H9 (cell line): ENCODE measurements around the gene NEB. TPM values are rescaled to one million over a fixed set of nuclear protein-coding genes. Genes with fewer than 3 reads are reported as not detected.

Experiments used
- DNase-seq: peaks from one replicate; pipeline ENCODE4 v3.0.0-alpha.2; 2017
- H2AFZ ChIP-seq: one replicate; pipeline ENCODE4 v1.6.1; 2013; ENCODE audit warnings: mild to moderate bottlenecking, low read length, control low read depth, moderate library complexity
- H2AK5ac ChIP-seq: 2 replicates; pipeline ENCODE4 v1.6.1; 2013; ENCODE audit warnings: low read length, control low read depth, mixed read lengths; ENCODE audit not compliant: insufficient read length
- H2BK120ac ChIP-seq: one replicate; pipeline ENCODE4 v1.6.1; 2013; ENCODE audit warnings: low read depth, mild to moderate bottlenecking, low read length, control low read depth, inconsistent platforms; ENCODE audit not compliant: poor library complexity, severe bottlenecking
- H2BK12ac ChIP-seq: 2 replicates; pipeline ENCODE4 v1.6.1; 2013; ENCODE audit warnings: low read length, control low read depth, mixed read lengths, low read depth; ENCODE audit not compliant: insufficient read length
- H2BK15ac ChIP-seq: 2 replicates; pipeline ENCODE4 v1.6.1; 2013; ENCODE audit warnings: low read depth, low read length, control low read depth
- H2BK20ac ChIP-seq: one replicate; pipeline ENCODE4 v1.6.1; 2013; ENCODE audit warnings: low read depth, mild to moderate bottlenecking, low read length, control low read depth, inconsistent platforms; ENCODE audit not compliant: poor library complexity, severe bottlenecking
- H2BK5ac ChIP-seq: 2 replicates; pipeline ENCODE4 v1.6.1; 2013; ENCODE audit warnings: low read length, control low read depth, mixed read lengths; ENCODE audit not compliant: insufficient read length
- H3K14ac ChIP-seq: 2 replicates; pipeline ENCODE4 v1.6.1; 2013; ENCODE audit warnings: low read length, control low read depth; ENCODE audit not compliant: insufficient read depth
- H3K18ac ChIP-seq: 2 replicates; pipeline ENCODE4 v1.6.1; 2013; ENCODE audit warnings: low read depth, mild to moderate bottlenecking, mixed read lengths, low read length, control low read depth; ENCODE audit not compliant: insufficient read length
- H3K23ac ChIP-seq: 2 replicates; pipeline ENCODE4 v1.6.1; 2013; ENCODE audit warnings: low read length, control low read depth, mixed read lengths, low read depth; ENCODE audit not compliant: insufficient read length
- H3K23me2 ChIP-seq: 2 replicates; pipeline ENCODE4 v1.6.1; 2013; ENCODE audit warnings: low read depth, mild to moderate bottlenecking, mixed read lengths, low read length, control low read depth; ENCODE audit not compliant: insufficient read length, poor library complexity, severe bottlenecking
- H3K27ac ChIP-seq: 2 replicates; pipeline ENCODE4 v1.5.1; 2013; ENCODE audit warnings: low read length, control low read depth, mixed read lengths, low read depth; ENCODE audit not compliant: insufficient read length
- H3K27me3 ChIP-seq: 2 replicates; pipeline ENCODE4 v1.6.1; 2013; ENCODE audit warnings: low read length, control low read depth, inconsistent platforms; ENCODE audit not compliant: insufficient read depth
- H3K4ac ChIP-seq: 2 replicates; pipeline ENCODE4 v1.6.1; 2013; ENCODE audit warnings: low read depth, mild to moderate bottlenecking, control low read depth, inconsistent platforms, low read length, moderate library complexity
- H3K4me1 ChIP-seq: 2 replicates; pipeline ENCODE4 v1.6.1; 2013; ENCODE audit warnings: low read length, control low read depth, inconsistent platforms; ENCODE audit not compliant: insufficient read depth
- H3K4me2 ChIP-seq: 2 replicates; pipeline ENCODE4 v1.6.1; 2013; ENCODE audit warnings: low read length, control low read depth, mixed read lengths; ENCODE audit not compliant: insufficient read length, insufficient read depth
- H3K56ac ChIP-seq: 2 replicates; pipeline ENCODE4 v1.6.1; 2013; ENCODE audit warnings: low read depth, mild to moderate bottlenecking, mixed read lengths, low read length, control low read depth; ENCODE audit not compliant: insufficient read length
- H3K79me1 ChIP-seq: 2 replicates; pipeline ENCODE4 v1.6.1; 2013; ENCODE audit warnings: low read depth, mild to moderate bottlenecking, moderate library complexity, low read length, control low read depth, inconsistent platforms; ENCODE audit not compliant: insufficient read depth, poor library complexity, severe bottlenecking
- H3K79me2 ChIP-seq: 2 replicates; pipeline ENCODE4 v1.6.1; 2013; ENCODE audit warnings: low read length, control low read depth, inconsistent platforms; ENCODE audit not compliant: insufficient read depth
- H3K9ac ChIP-seq: 2 replicates; pipeline ENCODE4 v1.6.1; 2013; ENCODE audit warnings: low read length, control low read depth, mixed read lengths; ENCODE audit not compliant: insufficient read length; ENCODE audit errors: extremely low read depth
- H3K9me3 ChIP-seq: one replicate; pipeline ENCODE4 v1.6.1; 2013; ENCODE audit warnings: low read depth, low read length, inconsistent platforms; ENCODE audit not compliant: control insufficient read depth
- H3T11ph ChIP-seq: one replicate; pipeline ENCODE4 v1.6.1; 2013; ENCODE audit warnings: mild to moderate bottlenecking, low read length, control low read depth, inconsistent platforms
- H4K20me1 ChIP-seq: one replicate; pipeline ENCODE4 v1.6.1; 2013; ENCODE audit not compliant: control insufficient read depth, insufficient read length, insufficient read depth
- H4K5ac ChIP-seq: 2 replicates; pipeline ENCODE4 v1.6.1; 2013; ENCODE audit warnings: low read depth, mild to moderate bottlenecking, mixed read lengths, low read length, control low read depth; ENCODE audit not compliant: insufficient read length
- H4K8ac ChIP-seq: replicated peaks from 2 replicates; pipeline ENCODE4 v1.6.1; 2013; ENCODE audit warnings: low read length, control low read depth, mixed read lengths, low read depth; ENCODE audit not compliant: insufficient read length
- H4K91ac ChIP-seq: 2 replicates; pipeline ENCODE4 v1.6.1; 2013; ENCODE audit warnings: low read depth, mild to moderate bottlenecking, moderate library complexity, mixed read lengths, low read length, control low read depth; ENCODE audit not compliant: insufficient read length
- H3K27ac Mint-ChIP-seq, 3 experiments: 2 replicates in 2 of 3; 3 replicates in 1 of 3; pipeline ENCODE4 v1.8.0; 2020 to 2021; ENCODE audit warnings: mixed read lengths in 3 of 3, mild to moderate bottlenecking in 1 of 3, moderate library complexity in 1 of 3
- H3K27me3 Mint-ChIP-seq: 2 replicates; pipeline ENCODE4 v1.8.0; 2021; ENCODE audit warnings: low read depth, mild to moderate bottlenecking, moderate library complexity, mixed read lengths
- H3K36me3 Mint-ChIP-seq, 3 experiments: 2 replicates in 2 of 3; 3 replicates in 1 of 3; pipeline ENCODE4 v1.8.0; 2020 to 2021; ENCODE audit warnings: low read depth in 3 of 3, mixed read lengths in 3 of 3; ENCODE audit not compliant: insufficient read depth in 1 of 3
- H3K4me1 Mint-ChIP-seq, 2 experiments: 2 replicates each; pipeline ENCODE4 v1.8.0; 2020; ENCODE audit warnings: mixed read lengths in 2 of 2
- H3K4me3 Mint-ChIP-seq, 2 experiments: 2 replicates in 1 of 2; 3 replicates in 1 of 2; pipeline ENCODE4 v1.8.0; 2020 to 2021; ENCODE audit warnings: mild to moderate bottlenecking in 2 of 2, mixed read lengths in 2 of 2, moderate library complexity in 1 of 2
- H3K9me3 Mint-ChIP-seq, 2 experiments: 2 replicates in 1 of 2; 3 replicates in 1 of 2; pipeline ENCODE4 v1.8.0; 2020; ENCODE audit warnings: mild to moderate bottlenecking in 2 of 2, mixed read lengths in 2 of 2, moderate library complexity in 1 of 2
- CTCF ChIP-seq: fragments of 200-600 bp; sonication (generic); conservative IDR thresholded peaks from 3 replicates; pipeline ENCODE4 v1.8.0; 2021; ENCODE audit warnings: antibody characterized with exemption, mild to moderate bottlenecking
- WGBS: extraction: QIAGEN DNeasy Blood & Tissue Kit; methylation state at CpG from one replicate; pipeline ENCODE4 v1.1.7; 2013; ENCODE audit warnings: missing lambda C conversion rate, low lambda C conversion rate, mixed read lengths; ENCODE audit not compliant: insufficient read length; ENCODE audit errors: extremely low coverage; 5-methylcytosine and 5-hydroxymethylcytosine counted together
- total RNA-seq: library from RNA; stranded (reverse); gene quantifications from 2 replicates; pipeline ENCODE4 v1.2.1, GENCODE V29; 2021

The NEB gene
- total RNA-seq, 1 experiment from 2014 or later, result 0.98 TPM

- no peak overlapping the region for H3K18ac ChIP-seq
- H3K4me1 ChIP-seq, result no peaks in the 10 kb centered on the region
- H3K4ac ChIP-seq, result no peak overlapping the region
- no peak overlapping the region for H3K27ac ChIP-seq
- Mint-ChIP-seq H3K27me3 (no peaks in the 10 kb centered on the region), H3K9me3 (no peaks in the 10 kb centered on the region; a peak in 1 of 5 replicates), H3K4me3 (no peak overlapping the region), H3K27ac (no peak overlapping the region), H3K36me3 (no peaks in the 10 kb centered on the region; a peak in 1 of 7 replicates), H3K4me1 (peaks cover 11 to 12% of the 10 kb centered on the region in 2 experiments)
- H4K5ac ChIP-seq, result no peak overlapping the region
- no peak for DNase-seq
- no peaks in the 10 kb centered on the region for H3K27me3 ChIP-seq
- H4K91ac ChIP-seq, result no peak overlapping the region
- H3K4me2 ChIP-seq, result no peak overlapping the region
- H3K9ac ChIP-seq, result no peak overlapping the region
- no peaks in the 10 kb centered on the region for H3K79me2 ChIP-seq
- no peak overlapping the region for H3K23ac ChIP-seq
- H3K23me2 ChIP-seq, result no peaks in the 10 kb centered on the region
- no peak overlapping the region for H3K56ac ChIP-seq
- H2BK20ac ChIP-seq, result no peak overlapping the region
- H3K14ac ChIP-seq, result no peak overlapping the region; the same call in 1 of the 2 replicates
- H2AK5ac ChIP-seq, result no peak overlapping the region
- no peak overlapping the region for H2BK15ac ChIP-seq
- no peak overlapping the region for H4K8ac ChIP-seq
- no peak overlapping the region for H2BK120ac ChIP-seq
- no CpG with 5 or more reads among the region's 4 CpGs for WGBS
- H2BK5ac ChIP-seq, result no peak overlapping the region
- no peaks in the 10 kb centered on the region for H3K79me1 ChIP-seq
- no peak overlapping the region for H2BK12ac ChIP-seq
- TF ChIP-seq CTCF, result no peak
- no peaks in the 10 kb centered on the region for H3K9me3 ChIP-seq
- H2AFZ ChIP-seq, result no peak overlapping the region
- H4K20me1 ChIP-seq, result no peaks in the 10 kb centered on the region
- no peak overlapping the region for H3T11ph ChIP-seq
These were observed 32.3 kb upstream of the NEB start for GRCh38 chr2:151766437-151767153.
